ENCODE results near the gene FBXW11.

FBXW11 gene

GRCh38 chr5:171820561-171820960, 185.9 kb downstream of the FBXW11 start:
- peaks cover 14% of the 10 kb centered on the region for H3K4me1 ChIP-seq (ENCODE audit: control insufficient read depth, insufficient read depth, low read length)
- no peaks in the 10 kb centered on the region for H3K9me3 ChIP-seq (ENCODE audit: control insufficient read depth, low read length)
- no peak overlapping the region for H3K4me3 ChIP-seq (ENCODE audit: low read length)
- H3K36me3 ChIP-seq (ENCODE audit: control insufficient read depth, insufficient read depth, low read length), result no peaks in the 10 kb centered on the region
- no peaks in the 10 kb centered on the region for H3K27me3 ChIP-seq (ENCODE audit: control insufficient read depth, insufficient read depth, low read length)
- H3K9ac ChIP-seq (ENCODE audit: low read length), result no peak overlapping the region

GRCh38 chr5:171816666-171817065, 189.8 kb downstream of the FBXW11 start:
- Histone ChIP-seq H3K4me3 (ENCODE audit: low read length) (no peak overlapping the region), H3K27me3 (ENCODE audit: control insufficient read depth, insufficient read depth, low read length) (no peaks in the 10 kb centered on the region), H3K4me1 (ENCODE audit: control insufficient read depth, insufficient read depth, low read length) (no peaks in the 10 kb centered on the region), H3K36me3 (ENCODE audit: control insufficient read depth, insufficient read depth, low read length) (no peaks in the 10 kb centered on the region), H3K9me3 (ENCODE audit: control insufficient read depth, low read length) (no peaks in the 10 kb centered on the region), H3K9ac (ENCODE audit: low read length) (no peak overlapping the region)

GRCh38 chr5:171813813-171814490, 192.5 kb downstream of the FBXW11 start:
- H3K36me3 ChIP-seq (ENCODE audit: control insufficient read depth, insufficient read depth, low read length), result no peaks in the 10 kb centered on the region
- no peak overlapping the region for H3K4me3 ChIP-seq (ENCODE audit: low read length)
- no peak overlapping the region for H3K9ac ChIP-seq (ENCODE audit: low read length)
- H3K27me3 ChIP-seq (ENCODE audit: control insufficient read depth, insufficient read depth, low read length), result no peaks in the 10 kb centered on the region
- no peaks in the 10 kb centered on the region for H3K9me3 ChIP-seq (ENCODE audit: control insufficient read depth, low read length)
- no peaks in the 10 kb centered on the region for H3K4me1 ChIP-seq (ENCODE audit: control insufficient read depth, insufficient read depth, low read length)

DNA sequence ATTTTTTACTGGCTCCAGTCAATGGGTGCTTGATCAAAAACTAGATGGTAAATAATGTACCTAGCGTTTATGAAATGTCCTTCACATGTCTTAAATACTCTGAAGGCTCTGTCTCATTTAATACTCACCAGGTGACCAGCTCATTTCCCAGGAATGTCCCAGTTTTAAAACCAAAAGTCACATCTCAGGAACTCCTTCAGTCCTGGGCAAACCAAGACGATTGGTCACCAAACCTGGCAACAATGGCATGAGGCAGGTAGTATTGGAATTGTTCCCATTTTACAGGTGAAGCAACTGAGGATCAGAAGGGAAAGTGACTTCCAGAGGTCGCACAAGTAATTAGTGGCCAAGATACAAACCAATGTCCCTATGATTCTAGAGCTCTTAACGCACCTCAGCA, 193.2 kb downstream of the FBXW11 start:
- Histone ChIP-seq H3K4me3 (ENCODE audit: low read length) (no peak overlapping the region), H3K9ac (ENCODE audit: low read length) (no peak overlapping the region), H3K27me3 (ENCODE audit: control insufficient read depth, insufficient read depth, low read length) (no peaks in the 10 kb centered on the region), H3K4me1 (ENCODE audit: control insufficient read depth, insufficient read depth, low read length) (no peaks in the 10 kb centered on the region), H3K36me3 (ENCODE audit: control insufficient read depth, insufficient read depth, low read length) (no peaks in the 10 kb centered on the region), H3K9me3 (ENCODE audit: control insufficient read depth, low read length) (no peaks in the 10 kb centered on the region)

Data from mucosa of stomach (tissue), 1 donor.